Measurements from ENCODE around the gene CACHD1.

DNA sequence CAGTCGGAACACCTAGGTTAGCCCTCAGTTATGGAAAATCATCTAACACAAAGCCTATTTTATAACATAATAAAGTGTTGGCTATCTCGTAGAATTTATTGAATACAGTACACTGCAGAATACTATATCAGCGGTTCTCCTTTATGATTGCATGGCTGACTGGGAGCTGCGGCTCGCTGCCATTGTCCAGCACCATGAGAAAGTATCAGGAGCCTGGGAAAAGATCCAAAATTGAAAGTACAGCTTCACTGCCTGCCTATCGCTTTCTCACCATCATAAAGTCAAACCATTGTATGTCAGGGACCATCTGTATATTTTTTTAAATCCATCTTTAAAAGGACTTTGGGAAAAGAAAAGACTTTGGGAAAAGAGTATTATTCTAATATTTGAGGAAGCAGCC lies 163.0 kb downstream of the CACHD1 start:
- TF ChIP-seq, protein P1, sequence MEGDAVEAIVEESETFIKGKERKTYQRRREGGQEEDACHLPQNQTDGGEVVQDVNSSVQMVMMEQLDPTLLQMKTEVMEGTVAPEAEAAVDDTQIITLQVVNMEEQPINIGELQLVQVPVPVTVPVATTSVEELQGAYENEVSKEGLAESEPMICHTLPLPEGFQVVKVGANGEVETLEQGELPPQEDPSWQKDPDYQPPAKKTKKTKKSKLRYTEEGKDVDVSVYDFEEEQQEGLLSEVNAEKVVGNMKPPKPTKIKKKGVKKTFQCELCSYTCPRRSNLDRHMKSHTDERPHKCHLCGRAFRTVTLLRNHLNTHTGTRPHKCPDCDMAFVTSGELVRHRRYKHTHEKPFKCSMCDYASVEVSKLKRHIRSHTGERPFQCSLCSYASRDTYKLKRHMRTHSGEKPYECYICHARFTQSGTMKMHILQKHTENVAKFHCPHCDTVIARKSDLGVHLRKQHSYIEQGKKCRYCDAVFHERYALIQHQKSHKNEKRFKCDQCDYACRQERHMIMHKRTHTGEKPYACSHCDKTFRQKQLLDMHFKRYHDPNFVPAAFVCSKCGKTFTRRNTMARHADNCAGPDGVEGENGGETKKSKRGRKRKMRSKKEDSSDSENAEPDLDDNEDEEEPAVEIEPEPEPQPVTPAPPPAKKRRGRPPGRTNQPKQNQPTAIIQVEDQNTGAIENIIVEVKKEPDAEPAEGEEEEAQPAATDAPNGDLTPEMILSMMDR (IDR thresholded peaks at IDR 0.05) = no peak
- no peak for TF ChIP-seq POLR2A (IDR thresholded peaks at IDR 0.05)

All from body of pancreas (tissue), 4 donors.